GF-D8 (cell line): ENCODE results near the gene PCBP1.
"Not testable (repeated sequence)": the region's sequence is repeated elsewhere in the genome, so short reads cannot be mapped to it uniquely, and the experiment has no call there.

Experiments
- DNase-seq: peaks from one replicate; lab custom pipeline; 2025; lab: John Stamatoyannopoulos, UW

The PCBP1 gene

GRCh38 chr2:70081221-70081620 is 6.1 kb upstream of the PCBP1 start:
- DNase-seq = no peak

GRCh38 chr2:70083344-70084156 is 3.7 kb upstream of the PCBP1 start:
- DNase-seq = no peak

GRCh38 chr2:70084973-70085710 is 2.1 kb upstream of the PCBP1 start:
- peak; percentile 21 for DNase-seq

- no peak for DNase-seq
These were observed 1.5 kb upstream of the PCBP1 start for GRCh38 chr2:70085711-70086277.

- DNase-seq = peak; percentile 75
These were observed 919 bp upstream of the PCBP1 start for GRCh38 chr2:70086278-70086837.

- DNase-seq = no peak
These were observed 673 bp downstream of the PCBP1 start for GRCh38 chr2:70087702-70088597.

GRCh38 chr2:70088598-70089219 is 1.4 kb downstream of the PCBP1 start:
- no peak for DNase-seq

GRCh38 chr2:70089220-70089982 is 2.1 kb downstream of the PCBP1 start:
- DNase-seq = no peak

GRCh38 chr2:70089983-70090525 is 2.8 kb downstream of the PCBP1 start:
- no peak for DNase-seq

- DNase-seq = no peak
These were observed 3.5 kb downstream of the PCBP1 start for GRCh38 chr2:70090706-70091334.

GRCh38 chr2:70091364-70091763 is 4.1 kb downstream of the PCBP1 start:
- no peak for DNase-seq

- DNase-seq = no peak
These were observed 4.5 kb downstream of the PCBP1 start for GRCh38 chr2:70091816-70092215.

GRCh38 chr2:70092576-70093243 is 5.4 kb downstream of the PCBP1 start:
- DNase-seq = not testable (repeated sequence)

- no peak for DNase-seq
These were observed 7.1 kb downstream of the PCBP1 start for GRCh38 chr2:70094171-70094977.

- peak; percentile 80 for DNase-seq
These were observed 7.9 kb downstream of the PCBP1 start for GRCh38 chr2:70094978-70095719.

- DNase-seq = no peak
These were observed 8.7 kb downstream of the PCBP1 start for GRCh38 chr2:70095720-70096670.
